GM19324 (cell line): ENCODE data around the gene TUBG2.
"Not testable (repeated sequence)": the region's sequence is repeated elsewhere in the genome, so short reads cannot be mapped to it uniquely, and the experiment has no call there.

Experiments
- ATAC-seq: cut with Tn5 transposase; IDR thresholded peaks from one replicate; pipeline ENCODE4 v1.9.1; 2021; ENCODE audit warnings: mild to moderate bottlenecking, moderate library complexity; ENCODE audit not compliant: unreplicated experiment, low FRiP score

Gene TUBG2

DNA sequence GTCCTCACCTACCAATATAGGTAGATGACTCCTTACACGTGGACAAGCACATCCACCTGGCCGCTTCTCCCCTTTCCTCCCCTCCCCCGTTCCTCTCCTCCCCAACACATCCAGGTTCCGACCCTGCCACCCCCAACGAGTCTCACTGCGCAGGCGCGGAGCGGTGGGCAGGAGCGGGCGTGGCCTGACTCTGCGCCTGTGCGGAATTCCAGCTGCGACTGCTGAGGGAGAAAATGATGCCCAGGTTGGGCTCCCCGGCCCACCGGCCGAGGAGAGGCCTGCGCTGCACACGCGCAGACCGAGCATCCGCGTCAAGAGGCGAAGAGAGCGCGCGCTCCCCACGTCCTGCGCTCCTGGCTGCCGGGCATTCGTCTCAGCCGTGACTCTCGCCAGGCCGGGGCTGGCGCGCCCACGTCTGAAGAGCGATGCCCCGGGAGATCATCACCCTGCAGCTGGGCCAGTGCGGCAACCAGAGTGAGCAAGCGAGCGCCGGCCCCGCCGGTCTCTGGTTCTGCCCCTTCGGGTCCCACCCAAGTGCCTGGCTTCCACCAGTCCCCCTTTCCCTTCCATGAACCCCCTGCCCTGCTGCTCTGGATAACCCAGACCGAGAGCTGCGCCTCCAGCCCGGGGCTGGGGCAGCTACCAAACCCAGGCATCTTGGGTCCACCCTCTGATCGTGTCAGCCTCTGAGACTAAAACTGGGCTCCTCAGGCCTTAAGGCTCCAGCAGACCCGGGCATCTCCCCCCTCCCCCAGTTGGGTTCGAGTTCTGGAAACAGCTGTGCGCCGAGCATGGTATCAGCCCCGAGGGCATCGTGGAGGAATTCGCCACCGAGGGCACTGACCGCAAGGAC lies at the start of gene TUBG2:
Gene TUBG2 (plus strand): TSS at position 206 of the 853 bp plus-strand sequence. CDS start 220 bp downstream, at position 426.
- peak; percentile 61 for ATAC-seq

GRCh38 chr17:42609814-42610801 lies 49.0 kb upstream of the TUBG2 start:
- peak; percentile 16 for ATAC-seq

DNA sequence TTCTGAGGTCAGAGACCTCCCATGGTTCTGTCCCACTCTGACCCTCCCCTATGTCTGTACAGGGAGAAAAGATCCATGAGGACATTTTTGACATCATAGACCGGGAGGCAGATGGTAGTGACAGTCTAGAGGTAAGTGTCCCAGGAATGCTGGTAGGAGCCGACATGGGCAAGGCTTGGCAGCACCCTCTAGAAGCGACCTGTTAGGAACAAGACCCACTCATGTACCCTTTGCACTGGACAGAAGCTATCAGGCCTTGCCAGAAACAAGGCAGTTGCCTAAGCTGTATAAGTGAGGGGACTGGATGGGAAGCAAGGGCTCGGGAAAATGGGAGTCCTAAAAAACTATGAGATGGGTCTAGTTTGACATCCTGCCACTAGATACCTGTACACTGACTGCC lies 47.1 kb upstream of the TUBG2 start:
- no peak for ATAC-seq

DNA sequence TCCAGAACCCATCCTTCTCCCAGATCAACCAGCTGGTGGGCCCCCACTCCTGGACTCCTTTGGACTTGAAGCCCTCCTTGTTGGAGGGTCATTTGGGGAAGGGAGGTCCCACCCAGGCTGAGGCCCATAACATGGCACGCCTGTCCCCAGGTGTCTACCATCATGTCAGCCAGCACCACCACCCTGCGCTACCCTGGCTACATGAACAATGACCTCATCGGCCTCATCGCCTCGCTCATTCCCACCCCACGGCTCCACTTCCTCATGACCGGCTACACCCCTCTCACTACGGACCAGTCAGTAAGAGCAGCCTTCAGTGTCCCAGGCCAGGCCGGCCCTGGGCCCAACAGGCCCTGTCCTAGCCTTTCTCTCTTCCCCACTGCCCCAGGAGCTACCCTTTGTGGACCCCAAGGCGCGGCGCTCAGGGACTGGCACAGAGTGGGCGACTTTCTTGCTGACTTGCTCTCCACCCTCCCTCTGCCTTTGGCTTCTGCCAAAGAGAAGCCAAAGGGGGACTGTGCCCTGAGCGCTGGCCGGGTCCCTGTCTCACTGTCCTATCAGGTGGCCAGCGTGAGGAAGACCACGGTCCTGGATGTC lies 45.3 kb upstream of the TUBG2 start:
- no peak for ATAC-seq

DNA sequence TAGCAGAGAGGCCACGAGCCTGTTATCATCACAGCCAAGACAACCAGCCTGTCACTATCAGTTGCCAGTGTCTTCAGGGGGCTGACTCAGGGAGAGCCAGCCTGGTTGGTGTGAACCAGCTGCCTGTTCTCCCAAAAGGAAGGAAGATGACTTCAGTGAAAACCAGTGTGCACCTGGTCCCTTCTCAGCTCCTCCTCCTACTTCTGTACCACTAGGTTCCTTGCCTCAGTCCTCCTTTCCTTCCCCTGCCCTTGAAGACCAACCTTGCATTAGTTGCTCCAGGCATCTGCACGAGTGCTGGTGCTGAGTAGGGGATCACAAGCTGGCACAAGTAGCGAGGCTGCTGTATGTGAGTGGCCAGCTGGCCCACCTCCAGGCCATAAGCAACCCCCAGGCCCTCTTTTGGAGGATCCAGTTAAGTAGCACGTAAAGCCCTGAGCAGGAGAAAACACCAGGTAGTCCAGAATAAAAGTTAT lies 41.1 kb upstream of the TUBG2 start:
- peak; percentile 27 for ATAC-seq

DNA sequence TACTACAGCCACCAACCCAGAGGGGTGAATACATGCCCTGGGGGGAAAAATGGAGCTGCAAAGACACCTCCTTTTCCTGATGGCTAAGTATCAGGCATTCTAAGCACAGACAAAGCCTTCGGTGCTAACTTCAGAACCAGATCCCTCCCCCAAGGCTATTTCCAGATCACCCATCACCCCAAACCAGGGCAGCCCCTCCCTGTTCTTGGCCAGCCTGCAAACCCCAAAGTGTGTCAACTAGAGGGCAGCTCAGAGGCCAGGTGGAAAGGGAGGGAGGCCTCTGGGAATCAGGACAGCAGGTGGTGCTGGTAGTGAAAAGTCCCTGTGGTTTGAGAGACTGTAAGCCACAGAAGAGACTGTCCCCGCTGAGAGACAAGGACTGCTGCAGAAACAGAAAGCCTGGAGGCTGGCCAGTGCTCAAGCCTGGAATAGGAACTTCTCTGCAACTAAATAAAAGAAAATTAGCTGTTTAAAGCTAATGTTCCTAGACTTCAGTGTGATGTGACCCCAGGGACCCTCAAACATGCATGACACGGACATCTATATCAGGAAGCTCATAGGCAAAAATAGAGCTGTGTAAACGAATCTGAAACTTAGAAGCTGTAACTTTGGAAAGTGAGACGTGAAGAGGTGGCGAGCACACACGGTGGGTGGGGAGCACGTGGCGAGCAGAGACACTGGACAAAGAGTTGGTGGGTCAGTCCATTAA lies 40.5 kb upstream of the TUBG2 start:
- ATAC-seq = peak; percentile 63

GRCh38 chr17:42621987-42622386 lies 37.1 kb upstream of the TUBG2 start:
- not testable (repeated sequence) for ATAC-seq

DNA sequence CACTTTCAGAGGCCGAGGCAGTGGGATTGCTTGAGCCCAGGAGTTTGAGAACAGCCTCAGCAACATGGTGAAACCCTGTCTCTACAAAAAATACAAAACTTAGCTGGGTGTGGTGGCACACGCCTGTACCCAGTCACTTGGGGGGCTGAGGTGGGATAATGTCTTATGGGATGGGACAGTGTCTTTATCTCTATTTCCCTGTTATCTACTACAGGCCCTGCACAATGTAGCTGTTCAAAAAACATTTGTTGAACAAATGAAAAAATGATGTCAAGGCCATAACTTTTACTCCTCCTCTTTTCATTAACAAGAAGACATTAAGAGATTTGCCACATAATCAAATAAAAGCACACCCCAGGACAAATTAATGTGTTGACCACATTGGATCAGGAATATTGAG lies 35.8 kb upstream of the TUBG2 start:
- ATAC-seq = no peak

GRCh38 chr17:42623732-42624596 lies 35.1 kb upstream of the TUBG2 start:
- no peak for ATAC-seq

GRCh38 chr17:42627032-42627764 lies 31.9 kb upstream of the TUBG2 start:
- not testable (repeated sequence) for ATAC-seq

- no peak for ATAC-seq
These were observed 29.6 kb upstream of the TUBG2 start for GRCh38 chr17:42629411-42630009.

DNA sequence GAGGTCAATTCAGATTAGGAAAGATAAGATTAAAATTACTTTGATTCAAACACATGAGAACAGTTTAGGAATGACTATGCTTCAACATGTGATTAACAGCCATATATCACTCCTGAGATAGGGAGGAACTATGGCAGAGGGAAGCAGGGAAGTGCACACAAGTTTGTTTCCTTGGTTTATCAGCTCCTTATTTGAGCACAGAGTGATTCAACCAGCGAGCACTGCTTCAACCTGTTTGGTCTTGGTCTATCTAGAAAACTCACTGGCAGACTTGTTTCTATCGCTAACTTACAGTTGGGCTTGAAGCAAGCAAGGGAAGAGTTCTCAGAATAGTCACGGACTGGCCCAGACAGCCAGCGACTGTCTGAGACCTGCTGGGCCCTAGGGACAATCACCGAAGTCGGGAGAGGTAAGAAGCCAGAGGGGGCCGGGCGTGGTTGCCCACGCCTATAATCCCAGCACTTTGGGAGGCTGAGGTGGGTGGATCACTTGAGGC lies 26.1 kb upstream of the TUBG2 start:
- no peak for ATAC-seq

GRCh38 chr17:42639525-42640113 lies 19.5 kb upstream of the TUBG2 start:
- no peak for ATAC-seq

- ATAC-seq = no peak
These were observed 19.0 kb upstream of the TUBG2 start for GRCh38 chr17:42640121-42640520.

DNA sequence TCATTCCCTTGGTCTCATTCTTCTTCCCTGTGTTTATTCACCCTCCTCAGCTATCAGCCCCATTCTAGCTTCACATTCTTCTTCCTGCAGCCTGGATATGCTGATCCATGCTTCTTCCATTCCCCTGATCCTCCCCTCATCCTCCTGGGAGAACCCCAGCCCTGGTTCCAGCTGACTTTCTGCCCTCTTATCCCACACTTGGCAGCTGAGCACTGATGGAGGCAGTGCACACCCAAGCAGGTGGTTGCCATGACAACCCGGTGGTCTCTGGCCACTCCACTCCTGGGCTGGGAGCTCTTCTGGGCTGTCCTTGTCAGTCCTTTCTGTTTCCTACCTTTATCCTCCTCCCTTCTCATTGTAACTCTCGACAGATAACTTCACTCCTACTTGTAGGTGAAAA lies 16.7 kb upstream of the TUBG2 start:
- ATAC-seq = no peak

DNA sequence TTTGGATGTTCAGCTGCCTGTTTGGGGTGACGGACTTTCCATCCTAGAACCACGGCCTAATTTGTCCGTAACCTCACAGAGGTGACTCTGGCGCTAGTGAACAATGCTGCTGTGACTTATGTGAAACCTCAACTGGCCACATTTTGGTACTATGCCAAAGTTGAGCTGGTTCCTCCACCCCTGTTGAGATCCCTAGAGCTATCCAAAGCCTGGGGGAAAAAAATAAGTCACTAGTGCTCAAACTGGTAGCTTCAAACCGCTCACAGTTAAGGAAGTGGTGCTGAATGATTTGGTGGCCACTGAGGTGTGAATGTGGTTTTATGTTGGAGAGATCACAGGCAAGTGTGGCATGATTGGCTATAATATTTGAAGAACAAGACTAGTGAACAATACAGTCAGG lies 11.3 kb upstream of the TUBG2 start:
- no peak for ATAC-seq

DNA sequence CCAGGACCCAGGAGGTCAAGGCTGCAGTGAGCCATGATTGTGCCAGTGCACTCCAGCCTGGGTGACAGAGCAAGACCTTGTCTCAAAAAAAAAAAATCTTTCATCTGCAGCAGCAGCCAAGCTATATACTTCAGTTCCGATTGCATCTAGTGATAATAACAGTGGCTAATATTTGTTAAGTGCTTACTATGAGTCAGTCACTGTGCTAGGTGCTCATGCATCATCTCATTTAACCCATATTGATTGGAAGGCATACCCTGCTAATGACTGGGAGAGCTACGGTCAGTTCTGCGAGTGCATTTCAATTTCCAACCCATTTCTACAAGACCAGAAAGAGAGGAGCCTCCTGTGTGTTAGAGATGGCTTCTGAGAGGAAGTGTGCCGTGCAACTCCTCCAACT lies 7.7 kb upstream of the TUBG2 start:
- ATAC-seq = no peak
